ENCODE results near the gene KRT12. TPM values are rescaled to one million over a fixed set of nuclear protein-coding genes. Genes with fewer than 3 reads are reported as not detected.

Gene KRT12
- total and polyA plus RNA-seq, 2 donors = not detected

GRCh38 chr17:40901981-40902474 lies 35.0 kb upstream of the KRT12 start:
- DNase-seq (ENCODE audit: extremely low spot score) = peak; percentile 74
- Histone ChIP-seq H3K36me3 (ENCODE audit: insufficient read depth) (no peaks in the 10 kb centered on the region), H3K27ac (ENCODE audit: low read depth) (no peak overlapping the region), H3K4me3 (ENCODE audit: low read depth, low read length) (no peak overlapping the region), H3K4me1 (ENCODE audit: insufficient read depth) (no peaks in the 10 kb centered on the region)
- WGBS = 84% methylated on average over 1 of the region's 1 CpG

GRCh38 chr17:40900809-40901356 lies 33.9 kb upstream of the KRT12 start:
- no peak overlapping the region for H3K4me3 ChIP-seq (ENCODE audit: low read depth, low read length)
- DNase-seq (ENCODE audit: extremely low spot score) = no peak
- no peaks in the 10 kb centered on the region for H3K36me3 ChIP-seq (ENCODE audit: insufficient read depth)
- H3K4me1 ChIP-seq (ENCODE audit: insufficient read depth) = no peaks in the 10 kb centered on the region
- WGBS = 57% methylated on average over 5 of the region's 5 CpGs
- H3K27ac ChIP-seq (ENCODE audit: low read depth) = peak overlapping the region; percentile 61

- H3K4me1 ChIP-seq (ENCODE audit: insufficient read depth) = no peaks in the 10 kb centered on the region
- 84% methylated on average over 4 of the region's 4 CpGs for WGBS
- no peak overlapping the region for H3K4me3 ChIP-seq (ENCODE audit: low read depth, low read length)
- DNase-seq (ENCODE audit: extremely low spot score) = no peak
- no peaks in the 10 kb centered on the region for H3K36me3 ChIP-seq (ENCODE audit: insufficient read depth)
- H3K27ac ChIP-seq (ENCODE audit: low read depth) = no peak overlapping the region
These were observed 30.0 kb upstream of the KRT12 start for GRCh38 chr17:40896916-40897455.

- 61% methylated on average over 9 of the region's 9 CpGs for WGBS
- no peak for DNase-seq (ENCODE audit: extremely low spot score)
- H3K27ac ChIP-seq (ENCODE audit: low read depth) = no peak overlapping the region
- H3K4me3 ChIP-seq (ENCODE audit: low read depth, low read length) = no peak overlapping the region
- H3K36me3 ChIP-seq (ENCODE audit: insufficient read depth) = no peaks in the 10 kb centered on the region
- no peaks in the 10 kb centered on the region for H3K4me1 ChIP-seq (ENCODE audit: insufficient read depth)
These were observed 28.2 kb upstream of the KRT12 start for GRCh38 chr17:40895106-40895730.

GRCh38 chr17:40888196-40888720 lies 21.2 kb upstream of the KRT12 start:
- Histone ChIP-seq H3K4me1 (ENCODE audit: insufficient read depth) (no peaks in the 10 kb centered on the region), H3K27ac (ENCODE audit: low read depth) (no peak overlapping the region), H3K36me3 (ENCODE audit: insufficient read depth) (no peaks in the 10 kb centered on the region), H3K4me3 (ENCODE audit: low read depth, low read length) (no peak overlapping the region)
- WGBS = 83% methylated on average over 2 of the region's 2 CpGs
- DNase-seq (ENCODE audit: extremely low spot score) = no peak

GRCh38 chr17:40886090-40886489 lies 19.1 kb upstream of the KRT12 start:
- 26% methylated on average over 3 of the region's 3 CpGs for WGBS
- no peak overlapping the region for H3K4me3 ChIP-seq (ENCODE audit: low read depth, low read length)
- no peaks in the 10 kb centered on the region for H3K4me1 ChIP-seq (ENCODE audit: insufficient read depth)
- DNase-seq (ENCODE audit: extremely low spot score) = no peak
- no peak overlapping the region for H3K27ac ChIP-seq (ENCODE audit: low read depth)
- no peaks in the 10 kb centered on the region for H3K36me3 ChIP-seq (ENCODE audit: insufficient read depth)

GRCh38 chr17:40884708-40885512 lies 17.9 kb upstream of the KRT12 start, which contains the start of gene KRT20:
Gene KRT20, minus strand, starts transcription at chr17:40885242. Its CDS starts 57 bp downstream, at chr17:40885185.
- Histone ChIP-seq H3K4me3 (ENCODE audit: low read depth, low read length) (no peak within 1 kb of the TSS), H3K36me3 (ENCODE audit: insufficient read depth) (no peaks in the 10 kb centered on the region), H3K4me1 (ENCODE audit: insufficient read depth) (no peaks in the 10 kb centered on the region), H3K27ac (ENCODE audit: low read depth) (no peak within 1 kb of the TSS)
- 90% methylated on average over 23 of the region's 23 CpGs for WGBS
- DNase-seq (ENCODE audit: extremely low spot score) = no peak

- no peak for DNase-seq (ENCODE audit: extremely low spot score)
- H3K4me1 ChIP-seq (ENCODE audit: insufficient read depth) = no peaks in the 10 kb centered on the region
- no peak overlapping the region for H3K27ac ChIP-seq (ENCODE audit: low read depth)
- no peaks in the 10 kb centered on the region for H3K36me3 ChIP-seq (ENCODE audit: insufficient read depth)
- H3K4me3 ChIP-seq (ENCODE audit: low read depth, low read length) = no peak overlapping the region
- WGBS = 89% methylated on average over 7 of the region's 7 CpGs
These were observed 16.8 kb upstream of the KRT12 start for GRCh38 chr17:40883626-40884334.

- Histone ChIP-seq H3K36me3 (ENCODE audit: insufficient read depth) (no peaks in the 10 kb centered on the region), H3K4me3 (ENCODE audit: low read depth, low read length) (no peak overlapping the region), H3K27ac (ENCODE audit: low read depth) (no peak overlapping the region), H3K4me1 (ENCODE audit: insufficient read depth) (no peaks in the 10 kb centered on the region)
- DNase-seq (ENCODE audit: extremely low spot score) = no peak
- 89% methylated on average over 1 of the region's 1 CpG for WGBS
These were observed 16.0 kb upstream of the KRT12 start for GRCh38 chr17:40883031-40883430.

- H3K36me3 ChIP-seq (ENCODE audit: insufficient read depth) = no peaks in the 10 kb centered on the region
- H3K27ac ChIP-seq (ENCODE audit: low read depth) = no peak overlapping the region
- 80% methylated on average over 1 of the region's 1 CpG for WGBS
These were observed 12.0 kb upstream of the KRT12 start for GRCh38 chr17:40879026-40879425.

GRCh38 chr17:40878044-40878443 lies 11.0 kb upstream of the KRT12 start:
- no peak overlapping the region for H3K4me3 ChIP-seq (ENCODE audit: low read depth, low read length)
- no peaks in the 10 kb centered on the region for H3K4me1 ChIP-seq (ENCODE audit: insufficient read depth)
- no peak overlapping the region for H3K27ac ChIP-seq (ENCODE audit: low read depth)
- no peak for DNase-seq (ENCODE audit: extremely low spot score)
- WGBS = 87% methylated on average over 9 of the region's 9 CpGs
- H3K36me3 ChIP-seq (ENCODE audit: insufficient read depth) = no peaks in the 10 kb centered on the region

More at GRCh38 chr17:40879026-40879425, 12.0 kb upstream of the KRT12 start:
- Histone ChIP-seq H3K4me1 (ENCODE audit: insufficient read depth) (no peaks in the 10 kb centered on the region), H3K4me3 (ENCODE audit: low read depth, low read length) (no peak overlapping the region)
- no peak for DNase-seq (ENCODE audit: extremely low spot score)

GRCh38 chr17:40873801-40874200 lies 6.8 kb upstream of the KRT12 start:
- 94% methylated on average over 1 of the region's 1 CpG for WGBS
- no peak overlapping the region for H3K4me3 ChIP-seq (ENCODE audit: low read depth, low read length)
- H3K27ac ChIP-seq (ENCODE audit: low read depth) = no peak overlapping the region
- no peaks in the 10 kb centered on the region for H3K36me3 ChIP-seq (ENCODE audit: insufficient read depth)
- no peaks in the 10 kb centered on the region for H3K4me1 ChIP-seq (ENCODE audit: insufficient read depth)
- no peak for DNase-seq (ENCODE audit: extremely low spot score)

- Histone ChIP-seq H3K4me1 (ENCODE audit: insufficient read depth) (no peaks in the 10 kb centered on the region), H3K4me3 (ENCODE audit: low read depth, low read length) (no peak overlapping the region), H3K36me3 (ENCODE audit: insufficient read depth) (no peaks in the 10 kb centered on the region), H3K27ac (ENCODE audit: low read depth) (no peak overlapping the region)
- no peak for DNase-seq (ENCODE audit: extremely low spot score)
These were observed 6.2 kb upstream of the KRT12 start for GRCh38 chr17:40873255-40873654.

All from urinary bladder (tissue), 4 donors.